Neural progenitor cell (in vitro differentiated cells): ENCODE measurements around the gene CD55. TPM values are rescaled to one million over a fixed set of nuclear protein-coding genes. Genes with fewer than 3 reads are reported as not detected.

Experiments
- DNase-seq: peaks from one replicate; pipeline ENCODE4 v3.0.0-alpha.2; 2016; ENCODE audit warnings: low spot score
- H2AFZ ChIP-seq: fragments of 200-600 bp; sonication (generic); replicated peaks from 2 replicates; pipeline ENCODE4 v1.6.1; 2016; ENCODE audit warnings: antibody characterized with exemption
- H3F3A ChIP-seq: fragments of 200-600 bp; sonication (generic); 2 replicates; pipeline ENCODE4 v1.6.1; 2016; ENCODE audit warnings: antibody characterized with exemption, low read depth
- H3K27ac ChIP-seq: fragments of 200-600 bp; sonication (generic); 2 replicates; pipeline ENCODE4 v1.5.1; 2016; ENCODE audit warnings: mild to moderate bottlenecking
- H3K27me3 ChIP-seq: fragments of 200-600 bp; sonication (generic); 2 replicates; pipeline ENCODE4 v1.6.1; 2016; ENCODE audit warnings: mild to moderate bottlenecking, moderate library complexity
- H3K36me3 ChIP-seq: fragments of 200-600 bp; sonication (generic); 2 replicates; pipeline ENCODE4 v1.5.1; 2016
- H3K4me1 ChIP-seq: fragments of 200-600 bp; sonication (generic); 2 replicates; pipeline ENCODE4 v1.6.1; 2016; ENCODE audit warnings: mixed run types
- H3K4me2 ChIP-seq: fragments of 200-600 bp; sonication (generic); 2 replicates; pipeline ENCODE4 v1.6.1; 2016
- H3K4me3 ChIP-seq: fragments of 200-600 bp; sonication (generic); 2 replicates; pipeline ENCODE4 v1.5.1; 2016
- H3K79me2 ChIP-seq: fragments of 200-600 bp; sonication (generic); 2 replicates; pipeline ENCODE4 v1.6.1; 2016; ENCODE audit warnings: low read depth
- H3K9ac ChIP-seq: fragments of 200-600 bp; sonication (generic); 2 replicates; pipeline ENCODE4 v1.6.1; 2016
- H3K9me3 ChIP-seq: fragments of 200-600 bp; sonication (generic); 2 replicates; pipeline ENCODE4 v1.5.1; 2016; ENCODE audit warnings: low read depth
- H4K20me1 ChIP-seq: fragments of 200-600 bp; sonication (generic); 2 replicates; pipeline ENCODE4 v1.6.1; 2016; ENCODE audit warnings: low read depth
- H3K27ac Mint-ChIP-seq: 3 replicates; pipeline ENCODE4 v1.8.0; 2021; ENCODE audit warnings: mixed read lengths
- H3K27me3 Mint-ChIP-seq: 2 replicates; pipeline ENCODE4 v1.8.0; 2022; ENCODE audit warnings: low read depth, mild to moderate bottlenecking, inconsistent platforms, moderate library complexity, mixed read lengths; ENCODE audit not compliant: insufficient read depth
- H3K36me3 Mint-ChIP-seq: 3 replicates; pipeline ENCODE4 v1.8.0; 2021; ENCODE audit warnings: mixed read lengths
- H3K4me1 Mint-ChIP-seq: 3 replicates; pipeline ENCODE4 v1.8.0; 2021; ENCODE audit warnings: mixed read lengths
- H3K4me3 Mint-ChIP-seq: 3 replicates; pipeline ENCODE4 v1.8.0; 2021; ENCODE audit warnings: mild to moderate bottlenecking, moderate library complexity, mixed read lengths
- H3K9me3 Mint-ChIP-seq: 3 replicates; pipeline ENCODE4 v1.8.0; 2020; ENCODE audit warnings: mixed read lengths
- CTCF ChIP-seq: fragments of 200-600 bp; sonication (generic); IDR thresholded peaks from 2 replicates; pipeline ENCODE4 v1.5.1; 2017; ENCODE audit warnings: antibody characterized with exemption, mild to moderate bottlenecking
- EZH2 ChIP-seq: fragments of 200-600 bp; sonication (generic); IDR thresholded peaks from 2 replicates; pipeline ENCODE4 v1.6.1; 2017; ENCODE audit warnings: antibody characterized with exemption, mild to moderate bottlenecking, moderate library complexity
- EZH2phosphoT487 ChIP-seq: fragments of 200-600 bp; sonication (generic); IDR thresholded peaks from 2 replicates; pipeline ENCODE4 v1.6.1; 2017; ENCODE audit warnings: antibody characterized with exemption
- total RNA-seq: library from RNA; depleted of rRNA; stranded (reverse); fragments of >200 nt; gene quantifications from 2 replicates; pipeline ENCODE4 v1.2.3, GENCODE V29; 2015; ENCODE audit warnings: low replicate concordance

CD55 gene
- total RNA-seq, 1 donor from 2014 or later: 11.5 TPM

- Histone ChIP-seq H3K27me3 (no peaks in the 10 kb centered on the region), H2AFZ (no peak overlapping the region), H3K79me2 (no peaks in the 10 kb centered on the region), H3K4me3 (no peak overlapping the region), H4K20me1 (no peaks in the 10 kb centered on the region), H3K9me3 (no peaks in the 10 kb centered on the region), H3K4me1 (no peaks in the 10 kb centered on the region), H3F3A (no peaks in the 10 kb centered on the region), H3K9ac (no peak overlapping the region), H3K4me2 (no peak overlapping the region), H3K27ac (no peak overlapping the region), H3K36me3 (no peaks in the 10 kb centered on the region)
- DNase-seq: no peak
- H3K4me1 Mint-ChIP-seq: peaks cover 5% of the 10 kb centered on the region
- no peak overlapping the region for H3K4me3 Mint-ChIP-seq
- H3K9me3 Mint-ChIP-seq: no peaks in the 10 kb centered on the region
- TF ChIP-seq EZH2 (no peak), EZH2phosphoT487 (no peak), CTCF (no peak)
- H3K27me3 Mint-ChIP-seq: no peaks in the 10 kb centered on the region
- H3K27ac Mint-ChIP-seq: no peak overlapping the region
- no peaks in the 10 kb centered on the region for H3K36me3 Mint-ChIP-seq
These were observed 37.1 kb upstream of the CD55 start for GRCh38 chr1:207284209-207284897.

DNA sequence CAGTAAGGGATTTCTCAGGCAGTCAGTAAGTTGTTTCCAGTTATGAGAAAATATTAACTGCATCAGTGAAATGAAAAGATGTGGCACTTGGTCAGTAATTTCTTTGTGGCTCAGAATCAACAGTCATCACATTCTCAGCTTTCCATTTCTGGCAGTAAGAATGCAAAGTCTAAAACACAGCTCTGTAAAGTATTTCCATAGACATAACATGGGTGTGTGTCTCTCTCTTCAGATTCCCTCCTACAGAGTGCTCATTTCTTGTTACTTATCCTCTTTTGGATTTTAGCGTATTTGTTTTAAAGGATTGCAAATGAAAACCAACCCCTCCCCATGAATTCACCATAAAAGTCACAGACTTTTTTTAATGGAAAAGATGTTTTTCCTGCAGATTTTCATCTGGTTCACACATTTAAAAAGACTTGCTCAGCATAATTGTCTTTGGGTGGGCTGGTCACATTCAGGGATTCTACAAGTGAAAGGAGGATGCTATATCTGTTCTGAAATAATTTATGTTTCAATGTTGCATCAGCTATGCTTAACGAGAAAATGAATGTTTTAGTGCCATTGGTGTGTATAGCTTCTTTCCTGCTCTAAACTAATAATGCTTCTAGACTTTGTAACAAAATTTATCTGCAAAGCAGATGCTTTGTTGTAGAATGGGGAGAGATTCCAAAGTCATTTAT, 34.6 kb upstream of the CD55 start:
- no peaks in the 10 kb centered on the region for H3K36me3 Mint-ChIP-seq
- no peak for DNase-seq
- H3K4me1 ChIP-seq: no peaks in the 10 kb centered on the region
- no peak overlapping the region for H3K4me2 ChIP-seq
- no peak overlapping the region for H3K4me3 Mint-ChIP-seq
- no peak overlapping the region for H3K4me3 ChIP-seq
- no peaks in the 10 kb centered on the region for H3K79me2 ChIP-seq
- no peak overlapping the region for H2AFZ ChIP-seq
- no peak for TF ChIP-seq EZH2phosphoT487
- TF ChIP-seq CTCF: no peak
- no peak for TF ChIP-seq EZH2
- no peaks in the 10 kb centered on the region for H4K20me1 ChIP-seq
- H3K4me1 Mint-ChIP-seq: peaks cover 5% of the 10 kb centered on the region
- H3K27me3 Mint-ChIP-seq: no peaks in the 10 kb centered on the region
- no peak overlapping the region for H3K27ac ChIP-seq
- no peaks in the 10 kb centered on the region for H3F3A ChIP-seq
- H3K27ac Mint-ChIP-seq: no peak overlapping the region
- no peak overlapping the region for H3K9ac ChIP-seq
- H3K9me3 Mint-ChIP-seq: peaks cover 10% of the 10 kb centered on the region
- H3K27me3 ChIP-seq: no peaks in the 10 kb centered on the region
- H3K9me3 ChIP-seq: no peaks in the 10 kb centered on the region
- no peaks in the 10 kb centered on the region for H3K36me3 ChIP-seq

DNA sequence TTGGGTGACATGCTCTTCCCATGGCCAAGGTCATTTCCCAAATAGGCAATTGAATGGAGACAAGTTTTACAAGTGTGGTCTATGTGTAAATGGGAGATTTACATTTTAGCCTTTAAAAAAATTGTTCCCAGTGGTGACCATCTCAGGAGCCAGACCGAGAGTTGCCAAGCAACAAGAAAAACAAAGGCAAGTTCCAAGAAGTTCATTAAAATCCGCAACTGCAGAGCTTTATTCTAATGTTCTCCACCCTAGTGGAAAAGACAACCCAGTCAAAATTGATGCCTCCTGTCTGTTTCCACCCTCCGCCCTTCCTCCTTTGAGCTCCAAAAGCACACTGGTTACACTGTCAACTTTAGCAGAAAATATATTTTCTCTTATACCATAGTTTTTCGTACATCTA, 33.2 kb upstream of the CD55 start:
- no peak overlapping the region for H2AFZ ChIP-seq
- H3K27ac ChIP-seq: no peak overlapping the region
- no peaks in the 10 kb centered on the region for H3F3A ChIP-seq
- no peaks in the 10 kb centered on the region for H3K36me3 ChIP-seq
- H3K4me3 Mint-ChIP-seq: no peak overlapping the region
- H3K4me2 ChIP-seq: no peak overlapping the region
- no peaks in the 10 kb centered on the region for H3K27me3 Mint-ChIP-seq
- no peaks in the 10 kb centered on the region for H3K9me3 ChIP-seq
- no peaks in the 10 kb centered on the region for H3K4me1 ChIP-seq
- H3K4me1 Mint-ChIP-seq: peaks cover 5% of the 10 kb centered on the region
- H3K4me3 ChIP-seq: no peak overlapping the region
- no peaks in the 10 kb centered on the region for H3K36me3 Mint-ChIP-seq
- no peaks in the 10 kb centered on the region for H3K27me3 ChIP-seq
- no peaks in the 10 kb centered on the region for H3K79me2 ChIP-seq
- DNase-seq: no peak
- H3K9me3 Mint-ChIP-seq: peaks cover 15% of the 10 kb centered on the region
- H3K9ac ChIP-seq: no peak overlapping the region
- no peak overlapping the region for H3K27ac Mint-ChIP-seq
- TF ChIP-seq CTCF (no peak), EZH2 (no peak), EZH2phosphoT487 (no peak)
- H4K20me1 ChIP-seq: no peaks in the 10 kb centered on the region
